ENCODE data around the gene ELL. TPM values are rescaled to one million over a fixed set of nuclear protein-coding genes. Genes with fewer than 3 reads are reported as not detected.
A peak's percentile ranks its signal among the peaks of the same experiment; 100 is the strongest.

The ELL gene
- total and polyA plus RNA-seq, 9 of the 15 experiments (the other 6 are each of a cell fraction or from before 2014, with no cell fraction given), result 0.24 to 22.5 (median 4.1) TPM

GRCh38 chr19:18417250-18418028, 104.4 kb downstream of the ELL start (continued):
- TF ChIP-seq ARID3A (IDR thresholded peaks at IDR 0.05; ENCODE audit: borderline replicate concordance, low read depth, low read length), result no peak
- TF ChIP-seq ZSCAN29 (IDR thresholded peaks at IDR 0.05), result no peak
- no peak for TF ChIP-seq CGGBP1 (CRISPR knock-in tag; IDR thresholded peaks at IDR 0.05)
- no peak for TF ChIP-seq ZBTB5 (IDR thresholded peaks at IDR 0.05)
- TF ChIP-seq FOXA3 (CRISPR knock-in tag; conservative IDR thresholded peaks at IDR 0.05 in 1 of 2, IDR thresholded peaks at IDR 0.05 in 1 of 2), result peak; percentile 11 to 16; a peak in 1 of 4 replicates
- TF ChIP-seq NFE2 (IDR thresholded peaks at IDR 0.05; ENCODE audit: low read depth), result no peak
- no peak for TF ChIP-seq ZBTB34 (CRISPR knock-in tag; IDR thresholded peaks at IDR 0.05)
- no peak for TF ChIP-seq ZNF174 (CRISPR knock-in tag; IDR thresholded peaks at IDR 0.05)
- no peak for TF ChIP-seq ZC3H11A (IDR thresholded peaks at IDR 0.05; ENCODE audit: low read depth, low read length)
- TF ChIP-seq HMG20B (CRISPR knock-in tag; IDR thresholded peaks at IDR 0.05), result no peak
- TF ChIP-seq NELFE (IDR thresholded peaks at IDR 0.05; ENCODE audit: insufficient read depth, insufficient read length), result no peak
- no peak for TF ChIP-seq ZNF511 (CRISPR knock-in tag; IDR thresholded peaks at IDR 0.05)
- TF ChIP-seq SP2 (IDR thresholded peaks at IDR 0.05; ENCODE audit: extremely low read depth, low read depth, low read length, poor library complexity, severe bottlenecking), result no peak
- TF ChIP-seq DPF2 (IDR thresholded peaks at IDR 0.05), result no peak
- TF ChIP-seq ZNF263 (CRISPR knock-in tag; IDR thresholded peaks at IDR 0.05; ENCODE audit: borderline replicate concordance), result no peak
- no peak; the same call in 1 of the 2 replicates for TF ChIP-seq CC2D1A (IDR thresholded peaks at IDR 0.05)
